Fibroblast of the conjunctiva (primary cell): ENCODE measurements around the gene PRPF18.
A peak's percentile ranks its signal among the peaks of the same experiment; 100 is the strongest.

Experiments used
- DNase-seq: peaks from one replicate; pipeline ENCODE4 v3.0.0-alpha.2; 2010; ENCODE audit warnings: low read depth

Gene PRPF18

DNA sequence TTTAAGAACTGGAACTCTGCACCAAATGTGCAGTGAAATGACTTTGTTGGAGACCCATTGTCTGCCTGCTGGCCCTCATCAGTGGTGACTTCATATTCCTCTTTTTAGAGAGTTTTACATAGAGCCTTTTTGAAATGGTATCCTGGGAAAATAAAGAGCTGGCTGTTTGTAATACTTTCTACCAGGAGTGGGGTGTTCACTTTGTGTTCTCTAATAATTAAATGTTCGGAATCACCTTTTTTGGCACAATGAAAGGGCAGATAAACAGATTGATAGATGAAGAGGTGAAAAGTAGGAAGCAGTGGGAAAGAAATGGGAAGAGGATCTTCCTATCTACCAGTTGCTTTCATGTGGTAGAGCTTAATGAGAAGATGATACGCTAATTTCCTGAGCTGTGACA lies 55.5 kb downstream of the PRPF18 start:
- no peak for DNase-seq

DNA sequence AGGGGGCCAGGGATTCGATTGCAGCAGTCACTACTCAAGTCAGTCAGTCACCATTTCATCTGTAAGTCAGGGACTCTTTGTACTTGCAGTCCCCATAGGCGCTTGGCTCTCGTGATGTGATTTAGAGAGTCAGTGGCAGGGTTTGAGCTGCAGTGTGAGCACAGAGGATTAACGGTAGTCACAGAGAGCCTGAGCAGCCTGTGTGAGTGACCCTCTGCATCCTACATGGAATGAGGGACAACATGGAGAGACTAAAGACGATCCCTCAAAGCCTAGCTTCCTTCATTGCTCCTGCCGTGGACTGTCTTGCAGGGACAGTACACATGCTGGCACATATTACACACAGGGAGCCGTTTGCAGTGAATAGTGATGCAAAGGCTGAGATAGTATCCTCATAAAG lies 56.3 kb downstream of the PRPF18 start:
- DNase-seq = no peak

DNA sequence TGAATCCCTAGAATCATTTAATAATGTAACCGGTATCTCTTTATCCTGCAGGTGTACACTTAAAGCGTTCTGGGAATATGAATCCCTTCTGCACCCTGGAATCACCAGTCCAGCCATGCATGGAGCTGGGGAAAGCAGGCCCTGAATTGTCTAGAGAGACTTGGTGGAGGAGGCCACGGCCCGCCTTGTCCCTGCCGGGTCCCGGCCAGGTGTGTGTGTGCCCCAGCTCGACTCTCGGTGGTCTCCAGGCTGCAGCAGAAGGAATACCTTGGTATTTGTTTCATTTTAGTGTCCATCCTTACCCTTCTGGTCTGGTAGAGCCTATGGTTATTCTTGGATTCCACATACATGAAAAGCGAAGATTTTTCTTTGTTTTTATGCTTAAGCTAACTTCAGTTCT lies 58.1 kb downstream of the PRPF18 start:
- DNase-seq = no peak

DNA sequence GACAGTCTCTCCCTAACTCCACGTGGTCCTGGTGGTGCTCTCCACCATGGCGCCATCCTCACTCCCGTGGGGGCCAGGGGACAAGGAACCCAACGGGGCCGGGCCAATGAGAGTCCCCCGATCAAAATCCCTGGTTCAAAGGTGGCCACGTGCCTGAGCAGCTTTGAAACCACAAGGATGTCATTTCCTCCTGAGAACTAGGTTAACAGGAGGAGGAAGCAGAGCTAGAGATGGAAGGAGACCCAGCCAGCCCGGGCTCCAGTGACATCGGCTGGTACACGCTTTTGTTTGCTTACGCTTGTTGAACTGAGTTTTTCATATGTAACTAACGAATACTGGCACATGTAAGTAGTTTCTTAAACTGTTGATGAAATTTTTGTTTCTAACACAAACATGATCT lies 61.7 kb downstream of the PRPF18 start:
- DNase-seq = no peak

DNA sequence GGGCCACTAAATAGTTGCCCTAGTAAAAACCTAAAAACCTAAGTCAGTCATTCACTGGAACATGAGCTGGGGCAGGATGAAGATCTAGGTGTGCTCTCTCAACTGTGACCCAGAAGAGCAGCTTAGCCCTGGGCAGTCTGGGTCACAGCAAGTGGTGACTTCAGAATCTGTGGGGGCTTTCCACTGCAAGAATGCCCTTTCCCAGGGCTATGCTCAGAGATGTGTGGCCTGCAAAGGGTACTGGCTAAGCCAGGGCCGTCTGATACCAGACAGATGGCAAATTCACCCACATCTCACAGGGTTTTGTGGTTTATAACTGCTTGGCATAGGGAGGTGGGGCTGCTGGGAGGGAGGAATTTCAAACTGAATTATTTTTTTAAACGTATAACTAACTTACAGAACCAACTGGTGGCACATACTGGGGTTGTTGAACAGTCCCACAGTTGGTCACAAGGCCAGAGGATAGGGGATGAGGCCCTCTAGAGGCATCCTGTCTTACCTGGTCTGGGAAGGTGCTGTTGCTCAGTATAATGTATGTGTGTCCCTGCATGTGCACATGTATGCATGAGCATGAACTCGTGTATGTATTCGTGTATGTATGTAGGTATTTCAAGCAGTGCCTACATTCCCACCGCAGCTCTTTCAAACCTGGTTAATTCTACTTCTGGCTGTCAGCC lies 63.2 kb downstream of the PRPF18 start:
- DNase-seq = no peak

DNA sequence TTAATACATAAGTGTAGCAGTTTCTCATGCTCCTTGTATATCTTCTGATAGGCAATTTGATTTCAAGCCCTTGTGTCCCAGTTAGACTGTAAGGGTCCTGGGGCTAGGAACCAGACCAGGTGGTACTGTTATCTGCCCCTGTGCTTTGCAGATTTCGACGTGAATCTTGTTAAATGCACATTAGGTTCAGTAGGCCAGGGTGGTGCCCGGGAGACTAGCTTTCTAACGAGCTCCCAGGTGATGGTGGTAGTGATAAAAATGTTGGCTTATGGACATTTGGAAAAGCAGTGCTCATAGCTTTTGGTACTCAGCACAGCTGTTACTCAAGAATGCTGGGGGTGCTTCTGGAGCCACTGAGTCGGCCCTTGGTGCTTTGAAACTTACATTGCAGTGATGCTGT lies 64.2 kb downstream of the PRPF18 start:
- DNase-seq = no peak

DNA sequence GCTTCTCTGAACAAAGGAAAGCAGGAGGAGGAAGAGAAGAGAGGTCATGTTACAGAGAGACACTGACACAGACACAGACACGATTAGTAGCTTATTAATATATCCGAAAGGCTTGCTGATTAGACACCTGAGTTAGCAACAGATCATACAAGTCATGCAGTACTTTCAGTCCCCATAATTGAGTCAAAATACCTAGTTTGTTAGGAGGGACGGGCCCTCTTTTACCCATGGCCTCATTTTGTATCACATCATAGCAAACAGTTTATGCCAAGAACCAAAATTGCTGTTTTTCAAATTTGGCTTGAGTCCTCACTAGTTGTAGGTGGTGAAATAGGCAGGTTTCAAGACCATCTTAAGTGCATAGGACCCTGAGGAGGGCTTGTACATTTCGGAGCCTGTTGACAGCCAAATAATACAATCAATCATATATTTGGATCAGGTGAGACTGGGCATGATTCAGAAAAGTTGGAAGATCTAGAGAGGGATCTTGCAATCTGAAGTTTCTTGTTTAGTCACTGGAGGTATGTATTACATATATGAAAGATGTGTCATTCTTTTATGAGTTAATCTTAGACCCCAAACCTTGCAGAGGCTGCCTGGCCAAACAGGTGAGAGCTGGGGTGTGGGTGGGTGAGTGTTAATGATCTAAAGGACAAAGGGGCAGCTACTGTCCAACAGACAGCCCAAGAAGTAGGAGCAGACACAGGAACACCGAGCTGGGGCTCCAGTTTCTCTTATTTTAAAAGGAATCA lies 65.4 kb downstream of the PRPF18 start:
- DNase-seq = no peak

DNA sequence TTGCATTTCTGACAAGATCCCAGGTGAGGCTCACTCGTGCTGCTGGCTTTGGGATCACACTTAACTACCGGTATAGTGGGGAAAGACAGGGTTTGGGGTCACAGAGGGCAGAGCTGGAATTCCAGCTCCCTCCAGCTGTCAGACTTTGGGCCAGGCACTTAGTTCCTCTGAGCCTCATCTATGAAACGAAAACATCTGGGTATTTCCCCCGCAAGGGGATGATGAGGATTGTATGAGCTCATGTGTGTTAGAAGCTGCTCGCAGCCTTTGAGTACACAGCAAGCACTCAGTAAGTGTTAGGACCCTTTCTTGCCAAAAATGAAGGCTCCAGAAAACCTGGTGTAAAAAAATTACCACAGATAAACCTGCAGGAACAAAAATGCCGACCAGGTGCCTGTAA lies 66.1 kb downstream of the PRPF18 start:
- no peak for DNase-seq

DNA sequence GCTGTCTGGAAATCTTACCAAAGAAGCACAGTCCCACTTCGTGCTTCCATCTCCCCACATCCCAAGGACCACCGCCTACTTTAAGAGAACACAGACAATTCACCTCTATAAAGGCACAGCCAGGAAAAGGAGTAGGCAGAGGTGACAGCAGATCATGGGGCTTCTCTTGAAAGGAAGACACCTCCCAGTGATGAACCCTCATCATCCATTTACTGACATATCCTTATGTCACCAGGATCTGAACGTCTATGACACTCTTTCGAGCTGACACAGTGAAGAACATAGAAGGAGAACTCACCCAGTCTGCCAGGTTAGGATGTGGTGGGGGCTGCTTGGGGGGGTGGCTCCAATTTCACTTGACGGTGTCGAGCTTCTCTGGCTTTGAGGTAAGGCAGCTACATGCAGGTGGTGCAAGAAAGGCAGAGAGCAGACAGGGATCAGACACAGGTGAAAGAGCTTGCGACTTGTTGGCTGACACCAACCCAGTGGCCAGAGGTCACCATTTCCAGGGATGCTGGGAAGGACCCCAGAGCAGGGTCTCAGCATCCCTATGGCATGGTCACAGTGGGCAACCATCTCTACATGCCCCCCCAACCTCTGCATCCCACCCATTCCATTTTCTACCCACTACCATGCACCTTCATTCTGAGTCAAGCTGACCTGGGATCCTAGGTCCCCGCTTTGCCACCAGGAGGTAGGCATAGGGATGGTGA lies 67.5 kb downstream of the PRPF18 start:
- DNase-seq = no peak

DNA sequence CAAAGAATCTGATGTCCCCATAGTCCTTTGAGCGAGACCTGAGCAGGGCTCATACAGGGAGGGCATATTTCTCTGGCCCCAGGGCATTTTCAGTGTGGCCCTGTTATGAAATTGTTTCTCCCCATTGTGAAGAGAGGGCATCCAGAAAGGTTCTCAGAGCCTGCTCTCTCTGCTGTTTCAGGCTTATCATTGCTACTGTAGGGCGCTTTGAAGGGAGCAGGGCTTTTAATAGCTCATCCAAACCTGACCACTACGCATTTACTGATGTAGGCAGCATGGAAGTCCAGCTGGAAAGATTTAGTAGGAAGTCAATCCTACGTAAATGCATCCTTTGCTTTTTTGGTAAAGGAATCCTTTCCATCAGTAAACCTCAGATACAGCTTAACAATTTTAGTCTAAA lies 68.1 kb downstream of the PRPF18 start:
- no peak for DNase-seq

DNA sequence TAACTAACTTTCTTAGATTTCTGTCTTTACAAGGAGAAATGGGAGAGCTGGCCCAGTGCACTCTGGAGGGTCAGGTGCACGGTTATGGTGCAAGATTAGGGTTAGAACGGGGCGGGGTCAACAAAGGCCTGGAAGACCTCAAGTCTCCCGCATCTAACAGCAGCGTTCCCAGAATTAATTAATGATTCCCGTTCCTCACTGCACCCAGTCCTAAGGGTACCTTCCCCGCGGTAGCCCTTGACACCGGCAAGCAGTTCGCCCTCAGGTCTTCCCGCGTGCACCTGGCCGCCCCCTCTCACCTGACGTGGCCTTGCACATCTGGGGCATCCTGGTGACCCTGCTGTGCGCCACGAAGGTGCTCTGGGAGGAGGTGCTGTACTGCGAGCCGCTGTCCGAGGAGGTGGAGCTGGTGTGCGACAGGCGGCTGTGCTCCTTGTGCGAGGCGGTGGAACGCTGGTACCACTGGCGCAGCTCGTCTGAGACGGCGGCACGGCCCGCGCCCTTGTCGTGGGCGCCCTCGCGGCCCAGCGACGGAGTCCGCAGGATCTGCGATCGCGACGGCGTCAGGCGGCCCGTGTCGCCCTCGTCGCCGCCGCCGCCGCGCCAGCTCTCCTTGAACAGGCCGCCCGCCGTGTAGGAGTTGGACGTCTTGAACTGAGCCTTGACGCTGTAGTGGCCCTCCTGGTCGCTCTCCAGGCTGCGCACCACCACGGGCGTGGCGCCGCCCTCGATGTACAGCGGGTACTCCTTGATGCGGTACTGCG lies 69.8 kb downstream of the PRPF18 start:
- DNase-seq = no peak

DNA sequence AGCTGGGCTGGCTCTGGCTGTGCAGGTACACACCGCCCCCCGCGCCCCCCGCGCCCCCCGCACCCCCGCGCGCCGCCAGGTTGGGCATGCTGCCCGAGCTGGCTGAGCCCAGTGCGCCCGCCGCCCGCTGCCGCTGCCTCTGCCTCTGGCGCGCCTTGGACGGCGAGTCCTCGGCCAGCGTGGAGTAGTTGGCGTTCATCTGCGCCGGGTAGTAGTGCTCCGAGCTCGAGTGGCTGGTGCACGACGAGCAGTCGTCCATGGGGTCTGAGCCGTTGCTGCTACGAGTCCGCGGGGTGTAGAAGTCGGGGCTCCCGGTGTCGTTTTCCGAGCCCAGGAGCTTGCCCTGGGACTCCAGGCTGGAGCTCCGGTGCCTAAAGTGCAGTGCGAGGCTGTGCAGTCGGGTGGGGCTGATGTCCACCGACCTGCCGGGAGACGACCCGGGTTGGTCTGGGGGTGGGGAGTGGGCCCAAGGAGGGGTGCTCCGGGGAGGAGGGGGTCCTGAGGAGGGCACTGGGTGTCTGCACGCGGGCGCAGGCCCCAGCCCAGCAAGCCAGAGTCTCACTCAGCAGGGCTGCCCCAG lies 70.4 kb downstream of the PRPF18 start:
- no peak for DNase-seq

DNA sequence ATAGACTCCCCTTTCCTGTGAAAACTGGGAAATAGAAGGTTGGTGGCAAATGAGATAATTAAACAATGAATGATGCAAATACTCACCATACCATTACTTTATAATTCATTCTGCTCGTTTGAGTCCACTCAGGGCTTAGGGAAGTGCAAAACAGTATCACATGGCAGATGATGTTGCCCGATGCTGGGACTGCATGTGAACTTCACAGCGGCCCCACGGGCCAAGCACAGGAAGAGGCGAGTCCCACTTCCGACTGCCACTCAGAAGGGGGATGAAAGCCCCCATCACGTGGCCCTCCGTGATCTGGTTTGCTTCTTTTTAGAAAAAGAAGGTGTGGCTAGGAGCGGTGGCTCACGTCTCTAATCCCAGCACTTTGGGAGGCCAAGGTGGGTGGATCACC lies 71.5 kb downstream of the PRPF18 start:
- no peak for DNase-seq

DNA sequence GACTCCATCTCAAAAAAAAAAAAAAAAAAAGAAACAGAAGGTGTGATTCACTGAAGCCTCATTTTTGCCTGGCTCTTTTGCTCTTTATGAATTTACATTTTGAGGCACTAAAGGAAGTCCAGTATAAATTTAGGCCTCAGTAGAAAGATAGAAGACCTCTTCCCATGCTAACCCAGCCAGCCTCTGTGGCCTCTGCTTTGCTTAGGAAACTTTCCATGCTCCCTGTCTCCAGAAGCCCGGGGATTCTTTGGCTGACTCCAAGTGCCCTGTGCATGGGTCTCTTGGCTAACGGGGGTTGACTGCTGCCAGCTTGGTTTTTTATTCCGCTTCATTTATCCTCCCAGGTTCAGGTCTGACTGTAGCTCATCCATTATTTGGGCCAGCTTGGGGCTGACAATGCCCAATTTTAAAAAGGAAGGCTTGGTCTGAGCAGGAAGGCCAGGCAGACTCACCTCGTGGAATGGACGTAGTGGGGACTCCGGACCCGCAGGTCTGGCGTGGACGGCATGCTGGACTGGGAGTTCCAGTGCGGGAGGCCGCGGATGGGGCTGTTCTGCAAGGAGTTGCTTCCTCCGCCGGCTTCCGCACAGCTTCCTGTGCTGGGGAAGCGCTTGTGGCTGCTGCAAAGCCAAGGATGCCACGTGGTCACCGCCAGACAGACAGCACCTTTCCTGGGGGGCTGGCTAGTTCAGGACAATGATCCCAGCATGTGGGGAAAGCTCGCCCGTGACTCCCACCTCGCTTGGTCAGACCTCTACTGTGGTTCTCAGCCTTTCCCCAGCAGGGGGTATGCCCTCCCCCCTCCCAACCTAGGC lies 72.3 kb downstream of the PRPF18 start:
- no peak for DNase-seq

DNA sequence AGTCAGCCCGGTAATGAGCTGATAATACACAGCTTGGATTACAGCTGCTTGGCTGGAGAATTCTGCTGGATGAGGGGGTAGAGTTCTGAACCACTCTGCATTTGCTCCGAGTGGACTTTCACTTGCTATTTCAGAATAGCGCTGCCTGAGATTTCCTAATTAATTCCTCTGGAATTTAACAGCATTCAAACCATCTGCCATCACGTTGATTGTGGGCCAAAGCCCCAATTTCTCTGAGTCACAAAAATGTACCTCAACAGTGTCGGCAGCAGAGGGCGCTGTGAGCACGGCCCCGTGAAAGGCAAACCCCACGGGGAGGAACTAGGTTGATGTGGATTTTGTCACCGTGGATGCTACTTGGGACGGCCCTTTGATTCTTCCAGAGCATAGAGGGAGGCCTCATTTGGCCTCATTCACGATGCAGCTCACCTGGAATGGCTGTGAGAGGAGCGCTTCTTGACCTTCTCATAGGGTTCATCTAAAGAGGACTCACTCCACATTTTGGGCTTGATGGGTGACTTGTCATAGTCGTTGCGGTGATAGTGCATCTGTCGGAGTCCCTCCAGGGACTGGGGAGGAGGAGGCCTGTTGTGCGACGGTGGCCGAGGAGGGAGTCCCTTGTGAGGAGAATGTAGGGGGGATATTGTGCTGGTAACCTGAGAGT lies 73.3 kb downstream of the PRPF18 start:
- DNase-seq = peak; percentile 26

DNA sequence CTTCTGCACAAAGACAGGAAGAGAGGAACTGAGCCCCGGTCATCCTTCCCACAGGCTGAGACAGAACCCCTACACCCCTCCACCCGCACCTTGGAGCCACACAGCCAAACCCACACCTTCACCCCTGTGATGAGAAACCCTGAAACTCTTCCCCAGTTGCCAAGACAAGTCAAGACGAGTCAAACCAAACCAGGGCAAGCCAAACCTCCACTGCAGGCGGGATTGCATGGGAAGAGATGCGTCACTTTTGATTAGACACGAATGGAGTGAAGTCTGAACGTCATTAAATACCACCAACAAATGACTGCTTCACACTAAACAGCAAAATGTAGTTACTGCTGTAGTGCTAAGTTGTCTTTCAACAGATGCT lies 73.8 kb downstream of the PRPF18 start:
- DNase-seq = no peak

DNA sequence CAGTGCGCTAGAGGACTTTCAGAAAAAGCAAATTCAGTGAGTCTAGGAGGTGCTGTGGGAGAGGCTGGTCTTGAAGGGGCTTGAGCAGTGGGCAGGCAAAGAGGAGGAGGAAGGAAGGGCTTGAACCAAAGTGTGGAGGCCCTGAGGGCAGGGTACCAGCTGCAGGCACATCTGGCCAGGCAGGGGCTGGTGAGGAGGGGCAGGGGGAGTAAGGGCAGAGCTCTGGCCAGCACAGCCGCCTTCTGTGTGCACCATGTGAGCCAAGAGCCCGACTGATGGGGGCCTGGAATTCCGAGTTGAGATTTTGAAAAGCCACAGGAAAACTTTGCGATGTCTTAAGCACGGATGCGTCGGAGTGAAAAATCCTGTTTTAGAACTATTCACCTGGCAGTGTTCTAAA lies 74.5 kb downstream of the PRPF18 start:
- no peak for DNase-seq

DNA sequence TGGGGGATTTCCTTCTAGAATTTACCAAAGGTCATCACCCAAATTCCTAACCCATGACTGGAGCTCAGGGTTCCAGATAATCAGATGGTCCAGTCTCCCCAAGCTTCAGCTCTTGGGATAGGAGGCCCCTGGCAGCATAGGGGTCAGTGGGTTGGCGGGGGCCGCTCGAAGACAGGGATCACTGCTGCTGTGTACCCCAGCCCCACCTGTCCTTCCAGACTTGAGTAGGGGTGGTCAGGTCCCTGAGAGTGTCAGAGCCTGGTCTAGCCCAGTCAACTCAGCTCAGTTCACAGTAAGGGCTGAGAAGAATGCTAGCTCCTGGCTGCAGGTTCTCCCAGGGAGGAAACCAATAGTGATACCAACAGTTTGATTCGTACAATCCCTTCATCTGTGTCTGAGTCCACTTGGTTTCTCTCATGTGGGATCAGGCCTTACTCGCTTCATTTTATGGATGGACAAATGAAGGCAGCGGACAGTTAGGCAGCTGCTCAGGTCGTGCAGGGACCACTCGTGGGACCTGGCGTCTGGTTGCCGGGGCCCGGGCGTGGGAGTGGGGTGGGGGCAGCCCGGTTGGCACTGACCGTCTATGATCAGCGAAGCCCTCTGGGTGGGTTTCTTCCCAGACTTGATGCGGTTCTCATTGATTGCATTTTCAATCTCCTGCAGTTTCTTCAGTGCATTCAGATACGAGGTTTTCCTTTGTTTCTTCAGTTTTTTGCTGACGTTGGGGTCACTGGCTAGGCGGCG lies 78.9 kb downstream of the PRPF18 start:
- no peak for DNase-seq

DNA sequence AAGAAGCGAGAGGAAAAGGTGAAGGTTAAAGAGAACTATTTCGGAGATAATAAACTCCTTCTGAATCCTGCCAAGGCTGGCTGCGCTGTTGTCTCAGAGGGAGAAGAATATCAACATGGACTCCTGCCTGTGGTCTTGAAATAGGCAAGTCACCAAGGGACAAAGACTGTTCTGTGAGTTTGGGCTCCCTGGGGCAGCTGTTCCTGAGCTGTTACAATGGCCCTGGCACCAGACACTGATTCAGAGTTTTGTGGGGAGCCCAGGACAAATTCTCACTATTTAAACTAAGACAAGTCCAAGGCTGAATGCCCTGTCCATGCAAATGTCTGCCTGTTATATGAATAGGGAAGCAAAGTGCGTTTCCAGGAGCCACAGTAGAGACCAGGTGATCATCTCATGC lies 81.4 kb downstream of the PRPF18 start:
- no peak for DNase-seq
